Stimulated activated naive CD8-positive, alpha-beta T cell treated with anti-CD3 and anti-CD28 coated beads, Interleukin-15, Interleukin-2, amounts not matched to agents 100 U/mL and 50 U/mL, for 24 hours (primary cell): ENCODE data around the gene TRPV3.
A peak's percentile ranks its signal among the peaks of the same experiment; 100 is the strongest.

Experiments used
- ATAC-seq: fragments of 150-1000 bp; cut with Tn5 transposase; one replicate; pipeline ENCODE4 v1.10.0; 2021
- DNase-seq: peaks from one replicate; pipeline ENCODE4 v3.0.0; 2021

The TRPV3 gene

DNA sequence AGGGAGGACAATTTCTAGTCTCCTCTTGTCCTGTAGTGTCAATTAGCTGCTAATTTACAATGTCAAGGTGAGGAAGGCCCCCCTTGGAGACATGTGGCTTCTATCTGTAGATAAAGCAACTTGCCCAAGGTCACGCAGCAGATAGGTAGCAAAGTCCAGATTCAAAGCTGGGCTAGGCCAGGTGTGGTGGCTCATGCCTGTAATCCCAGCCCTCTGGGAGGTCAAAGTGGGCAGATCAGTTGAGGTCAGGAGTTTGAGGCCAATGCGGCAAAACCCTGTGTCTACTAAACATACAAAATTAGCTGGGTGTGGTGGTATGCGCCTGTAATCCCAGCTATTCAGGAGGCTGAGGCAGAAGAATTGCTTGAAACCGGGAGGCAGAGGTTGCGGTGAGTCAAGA lies 11.1 kb downstream of the TRPV3 start:
- DNase-seq (no peak), ATAC-seq (no peak)

DNA sequence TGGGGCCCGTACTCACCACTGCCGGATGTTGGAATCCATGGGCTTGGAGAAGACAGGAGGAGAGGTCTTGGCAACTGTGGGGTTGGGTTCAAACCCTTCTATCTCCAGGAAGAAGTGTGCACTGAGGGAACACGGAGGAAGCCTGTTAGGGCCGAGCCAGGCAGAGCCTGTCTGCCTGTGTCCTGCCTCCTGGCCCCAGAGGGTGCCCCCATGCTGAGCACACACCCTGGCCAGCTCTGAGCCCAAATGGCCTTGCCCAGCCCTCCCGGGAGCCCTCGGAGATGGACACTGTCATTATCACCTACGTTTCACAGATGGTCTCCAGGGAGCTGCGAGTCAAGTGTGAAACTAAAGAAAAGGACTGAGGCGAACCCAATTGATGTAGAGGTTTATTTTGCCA lies 12.5 kb downstream of the TRPV3 start:
- no peak for DNase-seq
- ATAC-seq = no peak

DNA sequence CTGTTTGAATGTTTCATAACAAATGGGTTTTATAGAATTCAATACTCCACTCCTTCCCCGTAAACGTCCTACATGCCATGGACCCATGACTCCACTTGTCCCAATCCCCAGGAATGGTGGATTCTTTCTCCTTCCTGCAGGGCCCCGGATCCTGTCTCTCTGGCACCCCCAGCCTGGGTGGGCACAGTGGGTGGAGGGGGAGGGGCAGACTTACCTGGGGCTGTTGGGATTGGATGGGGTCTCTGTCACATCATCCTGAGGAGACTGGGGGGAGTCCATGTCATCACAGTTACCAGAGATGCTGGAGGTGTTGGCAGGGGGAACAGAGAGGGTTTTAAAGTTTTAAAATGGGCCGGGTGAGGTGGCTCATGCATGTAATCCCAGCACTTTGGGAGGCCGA lies 13.2 kb downstream of the TRPV3 start:
- ATAC-seq = no peak

GRCh38 chr17:3543453-3543852 lies 14.2 kb downstream of the TRPV3 start:
- ATAC-seq (no peak), DNase-seq (no peak)

More for the DNA sequence above, 13.2 kb downstream of the TRPV3 start:
- no peak for DNase-seq

- peak; percentile 9 for ATAC-seq
- DNase-seq = no peak
These were observed 15.1 kb downstream of the TRPV3 start for GRCh38 chr17:3542410-3543088.

- ATAC-seq (no peak), DNase-seq (no peak)
These were observed 17.6 kb downstream of the TRPV3 start for GRCh38 chr17:3539881-3540540.

DNA sequence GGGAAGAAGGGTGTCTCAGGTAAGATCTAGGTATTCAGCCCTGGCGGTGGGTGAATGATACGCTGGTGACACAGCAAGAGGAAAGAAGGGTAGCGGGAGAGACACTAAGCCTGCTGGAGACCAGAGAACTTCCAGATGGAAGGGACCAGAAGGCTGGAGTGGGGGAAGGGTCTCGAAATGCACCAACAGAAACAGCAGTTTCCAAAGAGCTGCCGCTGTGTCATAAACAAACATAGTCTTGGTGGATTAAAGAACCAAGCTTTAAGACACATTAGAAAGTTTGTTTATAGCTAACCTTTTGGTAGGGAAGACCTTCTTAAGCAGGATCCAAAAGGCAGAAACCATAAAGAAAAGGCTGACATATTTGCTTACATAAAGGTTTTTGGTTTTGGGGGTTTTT lies 20.9 kb downstream of the TRPV3 start:
- no peak for ATAC-seq
- no peak for DNase-seq

GRCh38 chr17:3535253-3535995 lies 22.2 kb downstream of the TRPV3 start:
- peak; percentile 76 for DNase-seq

GRCh38 chr17:3534881-3535252 lies 22.7 kb downstream of the TRPV3 start:
- DNase-seq (no peak), ATAC-seq (peak; percentile 20)

More at GRCh38 chr17:3535253-3535995, 22.2 kb downstream of the TRPV3 start:
- peak; percentile 83 for ATAC-seq

DNA sequence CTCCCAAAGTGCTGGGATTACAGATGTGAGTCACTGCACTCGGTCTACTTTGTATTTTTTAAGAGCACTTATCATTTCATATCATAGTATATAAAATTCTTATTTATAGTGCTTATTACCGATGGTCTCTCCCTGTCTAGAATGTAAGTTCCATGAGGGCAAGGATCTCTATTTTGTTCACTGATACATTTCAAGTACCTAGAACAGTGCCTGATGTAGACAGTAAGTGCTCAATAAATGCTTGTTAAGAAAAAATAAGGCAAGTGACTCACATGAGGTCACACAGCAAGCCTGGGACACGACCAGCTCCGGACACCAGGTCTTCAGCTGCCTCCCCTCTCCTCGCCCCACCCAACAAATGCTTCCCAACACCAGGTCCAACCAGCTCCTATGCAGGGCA lies 23.9 kb downstream of the TRPV3 start:
- no peak for ATAC-seq

GRCh38 chr17:3532859-3533142 lies 24.8 kb downstream of the TRPV3 start:
- ATAC-seq (no peak), DNase-seq (no peak)

More for the DNA sequence above, 23.9 kb downstream of the TRPV3 start:
- no peak for DNase-seq

- DNase-seq = no peak
- no peak for ATAC-seq
These were observed 25.3 kb downstream of the TRPV3 start for GRCh38 chr17:3532106-3532858.

- ATAC-seq (no peak), DNase-seq (no peak)
These were observed 26.1 kb downstream of the TRPV3 start for GRCh38 chr17:3531266-3532101.

DNA sequence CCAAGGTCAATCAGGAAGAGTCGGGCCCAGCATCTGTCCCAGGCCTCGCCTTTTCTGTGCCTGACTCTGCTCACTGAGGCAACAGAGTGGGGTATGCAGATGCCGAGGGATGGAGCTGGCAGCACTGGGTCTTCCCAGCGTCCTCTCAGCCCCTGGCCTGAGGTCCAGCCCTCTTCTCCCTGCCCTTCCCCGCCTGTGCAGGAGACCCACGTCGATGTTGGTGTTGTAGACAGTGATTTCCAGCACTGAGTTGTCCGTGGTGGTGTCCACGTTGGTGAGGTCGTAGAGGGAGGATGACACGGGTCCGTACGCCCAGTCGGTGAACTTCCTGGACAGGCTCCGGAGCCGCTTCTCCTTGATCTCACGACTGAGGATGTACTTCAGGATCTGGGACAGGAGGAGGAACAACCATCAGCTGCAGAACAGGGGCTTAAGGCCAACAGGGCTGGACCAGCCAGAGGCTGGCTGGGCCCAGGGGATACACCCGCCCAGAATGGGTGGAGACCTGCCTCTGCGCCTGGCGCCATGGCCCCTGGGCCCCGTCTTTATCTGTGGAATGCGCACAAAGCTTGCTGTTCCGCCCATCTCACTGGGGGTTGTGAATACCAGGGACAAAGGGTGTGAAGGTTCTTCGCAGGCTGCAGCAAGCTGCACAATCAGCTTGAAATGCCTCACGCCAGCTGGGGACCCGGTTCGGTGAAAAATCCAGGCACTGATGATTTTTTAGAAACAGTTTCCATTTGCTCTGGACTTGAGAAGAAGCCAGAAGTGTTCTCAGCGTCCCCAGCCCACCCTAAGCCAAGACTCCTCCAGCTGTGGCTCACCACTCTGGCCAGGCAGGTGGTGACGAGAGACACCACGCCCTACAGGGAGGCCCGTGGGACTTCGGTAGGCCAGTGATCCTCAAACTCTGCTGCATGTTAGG lies 27.5 kb downstream of the TRPV3 start:
- DNase-seq (no peak), ATAC-seq (no peak)

GRCh38 chr17:3528880-3529511 lies 28.6 kb downstream of the TRPV3 start:
- ATAC-seq = no peak
- DNase-seq = no peak

- no peak for DNase-seq
- no peak for ATAC-seq
These were observed 29.2 kb downstream of the TRPV3 start for GRCh38 chr17:3528403-3528851.

- DNase-seq (no peak), ATAC-seq (no peak)
These were observed 29.7 kb downstream of the TRPV3 start for GRCh38 chr17:3527896-3528295.

DNA sequence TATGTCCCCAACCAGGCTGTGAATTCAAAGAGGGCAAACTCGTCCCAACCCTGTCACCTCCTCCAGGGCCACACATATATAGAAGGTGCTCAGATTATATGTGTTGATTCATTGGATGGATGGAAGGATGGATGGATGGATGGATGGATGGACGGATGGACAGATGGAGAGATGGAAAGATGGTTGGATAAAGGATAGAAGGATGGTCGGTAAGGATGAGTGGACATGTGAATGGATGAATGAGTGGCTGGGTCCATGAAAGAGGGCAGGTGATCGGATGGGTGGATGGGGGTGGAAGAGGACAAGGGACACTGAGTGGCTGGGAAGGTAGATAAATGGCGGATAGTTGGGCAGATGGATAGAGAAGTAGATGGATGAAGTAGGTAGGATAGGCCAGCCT lies 30.1 kb downstream of the TRPV3 start:
- DNase-seq = no peak
- ATAC-seq = no peak

- DNase-seq (no peak), ATAC-seq (no peak)
These were observed 30.6 kb downstream of the TRPV3 start for GRCh38 chr17:3526971-3527370.

GRCh38 chr17:3526491-3526890 lies 31.1 kb downstream of the TRPV3 start:
- ATAC-seq (no peak), DNase-seq (no peak)
